ENCODE data around the gene FHL3. TPM values are rescaled to one million over a fixed set of nuclear protein-coding genes. Genes with fewer than 3 reads are reported as not detected.

Gene FHL3
- total and polyA plus RNA-seq, 2 of the 8 experiments (the other 6 are each of a cell fraction or from before 2014, with no cell fraction given), result 14.3 to 35.6 TPM

GRCh38 chr1:38043036-38043747 lies 37.9 kb upstream of the FHL3 start:
- peak overlapping the region; percentile 51 to 84 for H3K4me2 ChIP-seq (ENCODE audit: insufficient read depth in 1 of 2, low read depth in 2 of 2, low read length in 2 of 2)
- TF ChIP-seq FOSL1 (IDR thresholded peaks at IDR 0.05; ENCODE audit: insufficient read depth, low read depth, low read length), result no peak
- no peak for TF ChIP-seq SP1 (IDR thresholded peaks at IDR 0.05; ENCODE audit: low read depth, low read length)
- no peak for TF ChIP-seq ZNF274 (IDR thresholded peaks at IDR 0.05; ENCODE audit: borderline replicate concordance, extremely low read depth, low read length)
- TF ChIP-seq SUZ12 (IDR thresholded peaks at IDR 0.05; ENCODE audit: low read length), result no peak
- TF ChIP-seq POLR2A (IDR thresholded peaks at IDR 0.05; ENCODE audit: control extremely low read depth in 1 of 2, low read depth in 2 of 2, low read length in 2 of 2), result no peak
- no peak for TF ChIP-seq CTBP2 (IDR thresholded peaks at IDR 0.05; ENCODE audit: borderline replicate concordance, insufficient read depth, insufficient read length, low read length)
- TF ChIP-seq CBX8 (IDR thresholded peaks at IDR 0.05; ENCODE audit: borderline replicate concordance, low read depth, low read length), result no peak
- no peak for TF ChIP-seq KDM1A (IDR thresholded peaks at IDR 0.05; ENCODE audit: borderline replicate concordance, low read length)
- TF ChIP-seq EZH2 (IDR thresholded peaks at IDR 0.05; ENCODE audit: low read depth, low read length, severe bottlenecking), result no peak
- no peak for TF ChIP-seq RAD21 (IDR thresholded peaks at IDR 0.05 in 1 of 2, conservative IDR thresholded peaks at IDR 0.05 in 1 of 2; ENCODE audit: low read depth in 2 of 2, low read length in 2 of 2)
- TF ChIP-seq EGR1 (IDR thresholded peaks at IDR 0.05; ENCODE audit: borderline replicate concordance, low read depth, low read length), result no peak

More at GRCh38 chr1:38043036-38043747, 37.9 kb upstream of the FHL3 start:
- Histone ChIP-seq H3K9me3 (ENCODE audit: insufficient read depth in 2 of 2, low read depth in 1 of 2, low read length in 1 of 2) (no peaks in the 10 kb centered on the region; a peak in 1 of 4 replicates), H3K4me3 (ENCODE audit: extremely low read depth in 1 of 4, insufficient read depth in 2 of 4, low read depth in 3 of 4, low read length in 4 of 4) (peak overlapping the region; percentile 75 to 88 (median 81); a peak in 5 of 8 replicates), H3K56ac (replicated peaks; ENCODE audit: insufficient read length, low read depth, low read length) (no peak overlapping the region), H4K20me1 (replicated peaks in 1 of 2; ENCODE audit: control insufficient read depth in 1 of 2, insufficient read depth in 2 of 2, low read length in 2 of 2) (peaks cover 11 to 20% of the 10 kb centered on the region in 2 experiments), H2BK20ac (ENCODE audit: low read length) (no peak overlapping the region), H3K27me3 (replicated peaks in 1 of 4; ENCODE audit: control insufficient read depth in 3 of 4, extremely low read depth in 1 of 4, insufficient read depth in 3 of 4, low read length in 3 of 4) (peaks cover 10 to 42% (median 33%) of the 10 kb centered on the region in 4 experiments; a peak in 6 of 7 replicates), H2BK15ac (ENCODE audit: low read length) (no peak overlapping the region; the same call in 1 of the 2 replicates), H2BK5ac (ENCODE audit: low read depth, low read length) (no peak overlapping the region), H3K79me2 (ENCODE audit: control insufficient read depth in 1 of 2, insufficient read depth in 2 of 2, low read length in 2 of 2) (peaks cover 0 to 15% of the 10 kb centered on the region in 2 experiments; a peak in 3 of 4 replicates), H3K23me2 (ENCODE audit: low read depth, low read length) (peaks cover 26% of the 10 kb centered on the region; the same call in 1 of the 2 replicates), H4K8ac (ENCODE audit: extremely low read depth, insufficient read depth, low read length) (no peak overlapping the region), H2AFZ (ENCODE audit: low read length) (no peak overlapping the region), H3K23ac (ENCODE audit: insufficient read length) (no peak overlapping the region), H2BK12ac (ENCODE audit: low read depth, low read length) (no peak overlapping the region), H2BK120ac (replicated peaks; ENCODE audit: low read depth, low read length) (no peak overlapping the region), H3K27ac (ENCODE audit: low read depth, low read length) (no peak overlapping the region), H2AK5ac (ENCODE audit: low read depth, low read length) (no peak overlapping the region), H3K79me1 (ENCODE audit: low read depth, low read length) (peaks cover 2% of the 10 kb centered on the region; the same call in 1 of the 2 replicates), H3K14ac (ENCODE audit: insufficient read length) (no peak overlapping the region), H3K4me1 (replicated peaks in 1 of 4; ENCODE audit: control insufficient read depth in 3 of 4, insufficient read depth in 4 of 4, low read length in 3 of 4) (peaks cover 3 to 18% (median 10%) of the 10 kb centered on the region in 4 experiments), H4K5ac (ENCODE audit: insufficient read length, low read depth, low read length) (no peak overlapping the region), H3K4ac (replicated peaks; ENCODE audit: insufficient read length, low read depth, low read length) (no peak overlapping the region), H4K91ac (replicated peaks; ENCODE audit: insufficient read length, low read length) (no peak overlapping the region), H3K36me3 (ENCODE audit: control insufficient read depth in 2 of 4, insufficient read depth in 4 of 4, low read length in 3 of 4) (peaks cover 0 to 10% (median 0%) of the 10 kb centered on the region in 4 experiments; a peak in 1 of 8 replicates), H3K18ac (ENCODE audit: extremely low read depth, low read length) (no peak overlapping the region; the same call in 1 of the 2 replicates), H3K9ac (replicated peaks in 1 of 4; ENCODE audit: extremely low read depth in 1 of 4, low read depth in 3 of 4, low read length in 3 of 4) (no peak overlapping the region)
- CTCF ChIA-PET (ENCODE audit: partially characterized antibody), result interaction anchor here (0.7 to 5.8 kb wide), 12 partner anchors 9 to 601 kb away, joined by 3 to 37 read pairs (median 5); no protein-coding TSS in a partner anchor
- POLR2A ChIA-PET (ENCODE audit: partially characterized antibody), result interaction anchor here (1.0 to 7.6 kb wide), 6 partner anchors 10 to 435 kb away, joined by 3 to 59 read pairs (median 4); no protein-coding TSS in a partner anchor
- DNase-seq (ENCODE audit: low read depth in 1 of 2, low spot score in 2 of 2) (no peak), FAIRE-seq (no peak)
- 86% methylated on average over 12 of the region's 12 CpGs; no CpG with 5 or more reads in 1 of the 2 experiments for WGBS, 2 experiments (ENCODE audit: extremely low coverage in 1 of 2, insufficient coverage in 1 of 2, insufficient read length in 1 of 2, insufficient replicate concordance in 2 of 2, low coverage in 1 of 2, low lambda C conversion rate in 2 of 2, missing lambda C conversion rate in 1 of 2)
